ENCODE results near the gene RBM7. TPM values are rescaled to one million over a fixed set of nuclear protein-coding genes. Genes with fewer than 3 reads are reported as not detected.

RBM7 gene
- total RNA-seq, 1 experiment from 2014 or later: 26.4 TPM

DNA sequence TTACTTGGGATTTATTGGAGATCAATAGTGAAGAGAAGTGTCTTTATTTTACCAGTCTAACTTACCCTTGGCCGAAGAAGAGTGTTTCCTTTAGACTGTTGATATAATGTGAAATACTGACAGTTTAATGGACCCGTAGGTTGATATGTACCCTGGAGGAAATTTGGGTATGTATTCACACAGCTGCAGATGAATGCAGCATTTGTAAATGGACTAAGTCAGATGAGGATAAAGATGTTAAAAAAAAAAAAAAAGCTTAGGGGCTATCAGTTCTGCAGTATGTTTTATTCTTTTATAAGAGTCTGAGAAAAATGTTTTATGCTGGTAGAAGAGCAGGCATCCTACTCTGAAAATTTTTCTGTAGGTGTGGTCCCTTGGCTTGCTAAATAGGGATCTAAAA, 41.5 kb downstream of the RBM7 start:
- H3K27me3 Mint-ChIP-seq (ENCODE audit: unreplicated experiment): no peaks in the 10 kb centered on the region
- no peak overlapping the region for H3K4me3 Mint-ChIP-seq (ENCODE audit: low read depth, unreplicated experiment)
- CTCF ChIA-PET: no interaction called here
- DNase-seq: no peak
- peaks cover 33% of the 10 kb centered on the region for H3K36me3 Mint-ChIP-seq (ENCODE audit: insufficient read depth, unreplicated experiment)
- BruUV-seq (replicated peaks): no TSS peak
- intact Hi-C loops (cut with micrococcal nuclease; ENCODE audit: unreplicated experiment): no loop called here
- H3K9me3 Mint-ChIP-seq (ENCODE audit: low read depth, unreplicated experiment): no peaks in the 10 kb centered on the region
- TF ChIP-seq, protein P1, sequence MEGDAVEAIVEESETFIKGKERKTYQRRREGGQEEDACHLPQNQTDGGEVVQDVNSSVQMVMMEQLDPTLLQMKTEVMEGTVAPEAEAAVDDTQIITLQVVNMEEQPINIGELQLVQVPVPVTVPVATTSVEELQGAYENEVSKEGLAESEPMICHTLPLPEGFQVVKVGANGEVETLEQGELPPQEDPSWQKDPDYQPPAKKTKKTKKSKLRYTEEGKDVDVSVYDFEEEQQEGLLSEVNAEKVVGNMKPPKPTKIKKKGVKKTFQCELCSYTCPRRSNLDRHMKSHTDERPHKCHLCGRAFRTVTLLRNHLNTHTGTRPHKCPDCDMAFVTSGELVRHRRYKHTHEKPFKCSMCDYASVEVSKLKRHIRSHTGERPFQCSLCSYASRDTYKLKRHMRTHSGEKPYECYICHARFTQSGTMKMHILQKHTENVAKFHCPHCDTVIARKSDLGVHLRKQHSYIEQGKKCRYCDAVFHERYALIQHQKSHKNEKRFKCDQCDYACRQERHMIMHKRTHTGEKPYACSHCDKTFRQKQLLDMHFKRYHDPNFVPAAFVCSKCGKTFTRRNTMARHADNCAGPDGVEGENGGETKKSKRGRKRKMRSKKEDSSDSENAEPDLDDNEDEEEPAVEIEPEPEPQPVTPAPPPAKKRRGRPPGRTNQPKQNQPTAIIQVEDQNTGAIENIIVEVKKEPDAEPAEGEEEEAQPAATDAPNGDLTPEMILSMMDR (IDR thresholded peaks at IDR 0.05; ENCODE audit: unreplicated experiment): no peak
- H3K4me1 Mint-ChIP-seq (ENCODE audit: low read depth, unreplicated experiment): peaks cover 36% of the 10 kb centered on the region
- no peak overlapping the region for H3K27ac Mint-ChIP-seq (ENCODE audit: unreplicated experiment)

- Mint-ChIP-seq H3K4me3 (ENCODE audit: low read depth, unreplicated experiment) (no peak overlapping the region), H3K9me3 (ENCODE audit: low read depth, unreplicated experiment) (no peaks in the 10 kb centered on the region), H3K27ac (ENCODE audit: unreplicated experiment) (no peak overlapping the region), H3K27me3 (ENCODE audit: unreplicated experiment) (no peaks in the 10 kb centered on the region), H3K4me1 (ENCODE audit: low read depth, unreplicated experiment) (peaks cover 40% of the 10 kb centered on the region), H3K36me3 (ENCODE audit: insufficient read depth, unreplicated experiment) (peaks cover 37% of the 10 kb centered on the region)
- TF ChIP-seq, protein P1 (IDR thresholded peaks at IDR 0.05; ENCODE audit: unreplicated experiment): no peak
- no TSS peak for BruUV-seq (replicated peaks)
- CTCF ChIA-PET: no interaction called here
- no peak for DNase-seq
- intact Hi-C loops (cut with micrococcal nuclease; ENCODE audit: unreplicated experiment): no loop called here
Measured at GRCh38 chr11:114442536-114442935, 42.1 kb downstream of the RBM7 start.

GRCh38 chr11:114447444-114447843, 47.0 kb downstream of the RBM7 start:
- peak overlapping the region; percentile 10 for H3K27ac Mint-ChIP-seq (ENCODE audit: unreplicated experiment)
- no peaks in the 10 kb centered on the region for H3K9me3 Mint-ChIP-seq (ENCODE audit: low read depth, unreplicated experiment)
- H3K4me1 Mint-ChIP-seq (ENCODE audit: low read depth, unreplicated experiment): peaks cover 18% of the 10 kb centered on the region
- H3K27me3 Mint-ChIP-seq (ENCODE audit: unreplicated experiment): no peaks in the 10 kb centered on the region
- BruUV-seq (replicated peaks): no TSS peak
- H3K36me3 Mint-ChIP-seq (ENCODE audit: insufficient read depth, unreplicated experiment): peaks cover 14% of the 10 kb centered on the region
- intact Hi-C loops (cut with micrococcal nuclease; ENCODE audit: unreplicated experiment): no loop called here
- no peak overlapping the region for H3K4me3 Mint-ChIP-seq (ENCODE audit: low read depth, unreplicated experiment)
- TF ChIP-seq, protein P1 (IDR thresholded peaks at IDR 0.05; ENCODE audit: unreplicated experiment): no peak
- CTCF ChIA-PET: no interaction called here
- no peak for DNase-seq

GRCh38 chr11:114447892-114448291, 47.4 kb downstream of the RBM7 start:
- Mint-ChIP-seq H3K4me3 (ENCODE audit: low read depth, unreplicated experiment) (no peak overlapping the region), H3K27ac (ENCODE audit: unreplicated experiment) (no peak overlapping the region), H3K4me1 (ENCODE audit: low read depth, unreplicated experiment) (peaks cover 18% of the 10 kb centered on the region), H3K27me3 (ENCODE audit: unreplicated experiment) (no peaks in the 10 kb centered on the region), H3K36me3 (ENCODE audit: insufficient read depth, unreplicated experiment) (peaks cover 14% of the 10 kb centered on the region), H3K9me3 (ENCODE audit: low read depth, unreplicated experiment) (no peaks in the 10 kb centered on the region)
- CTCF ChIA-PET: no interaction called here
- no peak for DNase-seq
- TF ChIP-seq, protein P1 (IDR thresholded peaks at IDR 0.05; ENCODE audit: unreplicated experiment): no peak
- BruUV-seq (replicated peaks): no TSS peak
- intact Hi-C loops (cut with micrococcal nuclease; ENCODE audit: unreplicated experiment): no loop called here

Data from Calu3 (cell line).